GM21528 (cell line): ENCODE measurements around the gene PLEKHG3.

Experiments
- ATAC-seq: cut with Tn5 transposase; IDR thresholded peaks from one replicate; pipeline ENCODE4 v1.9.1; 2021; ENCODE audit warnings: mild to moderate bottlenecking, moderate library complexity; ENCODE audit not compliant: unreplicated experiment, low FRiP score

The PLEKHG3 gene

GRCh38 chr14:64760916-64761315, 56.7 kb downstream of the PLEKHG3 start:
- no peak for ATAC-seq

GRCh38 chr14:64761441-64762043, 57.3 kb downstream of the PLEKHG3 start:
- no peak for ATAC-seq

- no peak for ATAC-seq
These were observed 58.1 kb downstream of the PLEKHG3 start for GRCh38 chr14:64762044-64763034.

GRCh38 chr14:64763085-64763782, 59.0 kb downstream of the PLEKHG3 start:
- ATAC-seq = no peak

GRCh38 chr14:64763801-64764621, 59.8 kb downstream of the PLEKHG3 start:
- ATAC-seq = no peak

GRCh38 chr14:64764641-64765520, 60.7 kb downstream of the PLEKHG3 start:
- ATAC-seq = no peak

- no peak for ATAC-seq
These were observed 61.6 kb downstream of the PLEKHG3 start for GRCh38 chr14:64765740-64766302.

GRCh38 chr14:64766430-64767151, 62.4 kb downstream of the PLEKHG3 start:
- ATAC-seq = no peak

GRCh38 chr14:64767215-64767964, 63.2 kb downstream of the PLEKHG3 start:
- no peak for ATAC-seq

- no peak for ATAC-seq
These were observed 64.3 kb downstream of the PLEKHG3 start for GRCh38 chr14:64768401-64769095.

GRCh38 chr14:64769096-64770020, 65.1 kb downstream of the PLEKHG3 start:
- no peak for ATAC-seq

- no peak for ATAC-seq
These were observed 66.5 kb downstream of the PLEKHG3 start for GRCh38 chr14:64770751-64771150.

GRCh38 chr14:64771161-64771560, 66.9 kb downstream of the PLEKHG3 start:
- no peak for ATAC-seq

- ATAC-seq = no peak
These were observed 68.2 kb downstream of the PLEKHG3 start for GRCh38 chr14:64772397-64772950.

GRCh38 chr14:64773046-64773445, 68.8 kb downstream of the PLEKHG3 start:
- ATAC-seq = no peak

- ATAC-seq = no peak
These were observed 69.4 kb downstream of the PLEKHG3 start for GRCh38 chr14:64773577-64773976.
